Ishikawa (cell line): ENCODE data around the gene GAPDHS.

Source experiments
- CEBPB ChIP-seq: IDR thresholded peaks from 2 replicates; pipeline ENCODE4 v1.6.1; 2012
- CREB1 ChIP-seq: IDR thresholded peaks from 2 replicates; pipeline ENCODE4 v1.6.1; 2012; ENCODE audit warnings: low read depth
- EGR1 ChIP-seq: IDR thresholded peaks from 2 replicates; pipeline ENCODE4 v1.6.1; 2012
- EP300 ChIP-seq: IDR thresholded peaks from 2 replicates; pipeline ENCODE4 v1.6.1; 2012; ENCODE audit warnings: borderline replicate concordance
- FOXM1 ChIP-seq: IDR thresholded peaks from 2 replicates; pipeline ENCODE4 v1.6.1; 2012; ENCODE audit warnings: low read depth, borderline replicate concordance
- MAX ChIP-seq: IDR thresholded peaks from 2 replicates; pipeline ENCODE4 v1.6.1; 2012
- NFIC ChIP-seq: IDR thresholded peaks from 2 replicates; pipeline ENCODE4 v1.6.1; 2012
- RAD21 ChIP-seq: IDR thresholded peaks from 2 replicates; pipeline ENCODE4 v1.6.1; 2012; ENCODE audit warnings: low read depth
- TAF1 ChIP-seq: IDR thresholded peaks from 2 replicates; pipeline ENCODE4 v1.6.1; 2012; ENCODE audit warnings: low read depth, mild to moderate bottlenecking
- TCF12 ChIP-seq: IDR thresholded peaks from 2 replicates; pipeline ENCODE4 v1.6.1; 2012; ENCODE audit warnings: low read depth
- TEAD4 ChIP-seq: IDR thresholded peaks from 2 replicates; pipeline ENCODE4 v1.6.1; 2012
- YY1 ChIP-seq: IDR thresholded peaks from 2 replicates; pipeline ENCODE4 v1.6.1; 2012; ENCODE audit warnings: low read depth
- ZBTB7A ChIP-seq: IDR thresholded peaks from 2 replicates; pipeline ENCODE4 v1.6.1; 2012; ENCODE audit warnings: low read depth
- TF ChIP-seq, protein P1 (sequence below): IDR thresholded peaks from 2 replicates; pipeline ENCODE4 v1.6.1; 2012; ENCODE audit warnings: low read depth, mild to moderate bottlenecking
- TF ChIP-seq, protein P2 (sequence below): IDR thresholded peaks from 2 replicates; pipeline ENCODE4 v1.6.1; 2012

The GAPDHS gene

GRCh38 chr19:35534803-35535480, 1.7 kb downstream of the GAPDHS start:
- TF ChIP-seq FOXM1 (no peak), NFIC (no peak), TCF12 (no peak), TAF1 (no peak), ZBTB7A (no peak)
- TF ChIP-seq, protein P1, sequence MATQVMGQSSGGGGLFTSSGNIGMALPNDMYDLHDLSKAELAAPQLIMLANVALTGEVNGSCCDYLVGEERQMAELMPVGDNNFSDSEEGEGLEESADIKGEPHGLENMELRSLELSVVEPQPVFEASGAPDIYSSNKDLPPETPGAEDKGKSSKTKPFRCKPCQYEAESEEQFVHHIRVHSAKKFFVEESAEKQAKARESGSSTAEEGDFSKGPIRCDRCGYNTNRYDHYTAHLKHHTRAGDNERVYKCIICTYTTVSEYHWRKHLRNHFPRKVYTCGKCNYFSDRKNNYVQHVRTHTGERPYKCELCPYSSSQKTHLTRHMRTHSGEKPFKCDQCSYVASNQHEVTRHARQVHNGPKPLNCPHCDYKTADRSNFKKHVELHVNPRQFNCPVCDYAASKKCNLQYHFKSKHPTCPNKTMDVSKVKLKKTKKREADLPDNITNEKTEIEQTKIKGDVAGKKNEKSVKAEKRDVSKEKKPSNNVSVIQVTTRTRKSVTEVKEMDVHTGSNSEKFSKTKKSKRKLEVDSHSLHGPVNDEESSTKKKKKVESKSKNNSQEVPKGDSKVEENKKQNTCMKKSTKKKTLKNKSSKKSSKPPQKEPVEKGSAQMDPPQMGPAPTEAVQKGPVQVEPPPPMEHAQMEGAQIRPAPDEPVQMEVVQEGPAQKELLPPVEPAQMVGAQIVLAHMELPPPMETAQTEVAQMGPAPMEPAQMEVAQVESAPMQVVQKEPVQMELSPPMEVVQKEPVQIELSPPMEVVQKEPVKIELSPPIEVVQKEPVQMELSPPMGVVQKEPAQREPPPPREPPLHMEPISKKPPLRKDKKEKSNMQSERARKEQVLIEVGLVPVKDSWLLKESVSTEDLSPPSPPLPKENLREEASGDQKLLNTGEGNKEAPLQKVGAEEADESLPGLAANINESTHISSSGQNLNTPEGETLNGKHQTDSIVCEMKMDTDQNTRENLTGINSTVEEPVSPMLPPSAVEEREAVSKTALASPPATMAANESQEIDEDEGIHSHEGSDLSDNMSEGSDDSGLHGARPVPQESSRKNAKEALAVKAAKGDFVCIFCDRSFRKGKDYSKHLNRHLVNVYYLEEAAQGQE: no peak

- TF ChIP-seq TCF12 (no peak), EGR1 (no peak), RAD21 (no peak), CREB1 (no peak), ZBTB7A (no peak), CEBPB (no peak), EP300 (no peak), TAF1 (no peak), YY1 (no peak), MAX (no peak), NFIC (no peak)
- TF ChIP-seq, protein P2, sequence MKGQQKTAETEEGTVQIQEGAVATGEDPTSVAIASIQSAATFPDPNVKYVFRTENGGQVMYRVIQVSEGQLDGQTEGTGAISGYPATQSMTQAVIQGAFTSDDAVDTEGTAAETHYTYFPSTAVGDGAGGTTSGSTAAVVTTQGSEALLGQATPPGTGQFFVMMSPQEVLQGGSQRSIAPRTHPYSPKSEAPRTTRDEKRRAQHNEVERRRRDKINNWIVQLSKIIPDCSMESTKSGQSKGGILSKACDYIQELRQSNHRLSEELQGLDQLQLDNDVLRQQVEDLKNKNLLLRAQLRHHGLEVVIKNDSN: no peak
- TF ChIP-seq, protein P1: no peak
Observed at GRCh38 chr19:35539314-35539713, 6.1 kb downstream of the GAPDHS start.

GRCh38 chr19:35539850-35540249, 6.6 kb downstream of the GAPDHS start:
- TF ChIP-seq EGR1: no peak
- TF ChIP-seq YY1: no peak
- TF ChIP-seq, protein P1: no peak
- TF ChIP-seq ZBTB7A: no peak
- TF ChIP-seq, protein P2: no peak
- no peak for TF ChIP-seq EP300
- TF ChIP-seq MAX: no peak
- no peak for TF ChIP-seq FOXM1
- TF ChIP-seq TAF1: no peak
- TF ChIP-seq CEBPB: no peak
- no peak for TF ChIP-seq NFIC
- TF ChIP-seq TEAD4: no peak
- no peak for TF ChIP-seq CREB1
- no peak for TF ChIP-seq RAD21
- no peak for TF ChIP-seq TCF12

- TF ChIP-seq YY1 (no peak), RAD21 (no peak), EGR1 (no peak)
- TF ChIP-seq, protein P2: no peak
Observed at GRCh38 chr19:35540356-35540927, 7.2 kb downstream of the GAPDHS start.
